Brain pericyte (primary cell): ENCODE data around the gene MB21D2.

Experiments
- DNase-seq: peaks from one replicate; pipeline ENCODE4 v3.0.0-alpha.2; 2012; ENCODE audit warnings: low read depth, low spot score

MB21D2 gene

GRCh38 chr3:192834428-192834827, 83.2 kb downstream of the MB21D2 start:
- no peak for DNase-seq

GRCh38 chr3:192833177-192833890, 84.3 kb downstream of the MB21D2 start:
- DNase-seq = peak; percentile 39

- DNase-seq = no peak
Measured at GRCh38 chr3:192831801-192832347, 85.8 kb downstream of the MB21D2 start.

GRCh38 chr3:192831111-192831644, 86.5 kb downstream of the MB21D2 start:
- no peak for DNase-seq

- no peak for DNase-seq
Measured at GRCh38 chr3:192830291-192831110, 87.2 kb downstream of the MB21D2 start.

- DNase-seq = no peak
Measured at GRCh38 chr3:192827863-192828594, 89.6 kb downstream of the MB21D2 start.

GRCh38 chr3:192827208-192827607, 90.4 kb downstream of the MB21D2 start:
- no peak for DNase-seq

- no peak for DNase-seq
Measured at GRCh38 chr3:192826214-192827006, 91.2 kb downstream of the MB21D2 start.

GRCh38 chr3:192825657-192826200, 91.9 kb downstream of the MB21D2 start:
- DNase-seq = no peak

GRCh38 chr3:192825216-192825615, 92.4 kb downstream of the MB21D2 start:
- DNase-seq = no peak

GRCh38 chr3:192824313-192824712, 93.3 kb downstream of the MB21D2 start:
- DNase-seq = no peak

GRCh38 chr3:192821161-192821560, 96.5 kb downstream of the MB21D2 start:
- no peak for DNase-seq

- DNase-seq = no peak
Measured at GRCh38 chr3:192820161-192820560, 97.5 kb downstream of the MB21D2 start.

GRCh38 chr3:192819001-192819569, 98.6 kb downstream of the MB21D2 start:
- DNase-seq = no peak

- DNase-seq = no peak
Measured at GRCh38 chr3:192818126-192818525, 99.5 kb downstream of the MB21D2 start.

GRCh38 chr3:192817506-192817905, 100.2 kb downstream of the MB21D2 start:
- DNase-seq = no peak

GRCh38 chr3:192817053-192817452, 100.6 kb downstream of the MB21D2 start:
- no peak for DNase-seq

GRCh38 chr3:192816351-192816750, 101.3 kb downstream of the MB21D2 start:
- DNase-seq = peak; percentile 29

- no peak for DNase-seq
Measured at GRCh38 chr3:192812743-192813383, 104.8 kb downstream of the MB21D2 start.

GRCh38 chr3:192805711-192806110, 111.9 kb downstream of the MB21D2 start:
- no peak for DNase-seq
